Suprapubic skin (tissue), 3 donors: ENCODE results near the gene POLR3E.

Experiments
- CTCF ChIP-seq, 2 donors: fragments of 200-600 bp in 1 of 2; fragments of 450-650 bp in 1 of 2; sonication (generic) in 1 of 2; IDR thresholded peaks; one replicate each; pipeline ENCODE4 v1.5.1; 2016 to 2019; ENCODE audit warnings: antibody characterized with exemption in 2 of 2, mild to moderate bottlenecking in 1 of 2, moderate library complexity in 1 of 2
- POLR2AphosphoS5 ChIP-seq, 3 donors: sonication (generic); formaldehyde crosslinking; IDR thresholded peaks; one replicate each; pipeline ENCODE4 v1.6.1; 2017; ENCODE audit warnings: antibody characterized with exemption in 3 of 3

GRCh38 chr16:22266546-22266945 lies 30.7 kb upstream of the POLR3E start:
- no peak for TF ChIP-seq CTCF (IDR thresholded peaks at IDR 0.05)
- no peak for TF ChIP-seq POLR2AphosphoS5 (IDR thresholded peaks at IDR 0.05)
